Ishikawa (cell line): ENCODE measurements around the gene IFT172.

Experiments
- CEBPB ChIP-seq: IDR thresholded peaks from 2 replicates; pipeline ENCODE4 v1.6.1; 2012
- CREB1 ChIP-seq: IDR thresholded peaks from 2 replicates; pipeline ENCODE4 v1.6.1; 2012; ENCODE audit warnings: low read depth
- EGR1 ChIP-seq: IDR thresholded peaks from 2 replicates; pipeline ENCODE4 v1.6.1; 2012
- EP300 ChIP-seq: IDR thresholded peaks from 2 replicates; pipeline ENCODE4 v1.6.1; 2012; ENCODE audit warnings: borderline replicate concordance
- FOXM1 ChIP-seq: IDR thresholded peaks from 2 replicates; pipeline ENCODE4 v1.6.1; 2012; ENCODE audit warnings: low read depth, borderline replicate concordance
- MAX ChIP-seq: IDR thresholded peaks from 2 replicates; pipeline ENCODE4 v1.6.1; 2012
- NFIC ChIP-seq: IDR thresholded peaks from 2 replicates; pipeline ENCODE4 v1.6.1; 2012
- RAD21 ChIP-seq: IDR thresholded peaks from 2 replicates; pipeline ENCODE4 v1.6.1; 2012; ENCODE audit warnings: low read depth
- REST ChIP-seq: IDR thresholded peaks from 2 replicates; pipeline ENCODE4 v1.6.1; 2012; ENCODE audit warnings: low read depth, mild to moderate bottlenecking
- TAF1 ChIP-seq: IDR thresholded peaks from 2 replicates; pipeline ENCODE4 v1.6.1; 2012; ENCODE audit warnings: low read depth, mild to moderate bottlenecking
- TCF12 ChIP-seq: IDR thresholded peaks from 2 replicates; pipeline ENCODE4 v1.6.1; 2012; ENCODE audit warnings: low read depth
- TEAD4 ChIP-seq: IDR thresholded peaks from 2 replicates; pipeline ENCODE4 v1.6.1; 2012
- USF1 ChIP-seq: IDR thresholded peaks from 2 replicates; pipeline ENCODE4 v1.6.1; 2012
- YY1 ChIP-seq: IDR thresholded peaks from 2 replicates; pipeline ENCODE4 v1.6.1; 2012; ENCODE audit warnings: low read depth
- ZBTB7A ChIP-seq: IDR thresholded peaks from 2 replicates; pipeline ENCODE4 v1.6.1; 2012; ENCODE audit warnings: low read depth

The IFT172 gene

GRCh38 chr2:27442920-27443282 lies 46.6 kb downstream of the IFT172 start:
- TF ChIP-seq CREB1, result no peak
- TF ChIP-seq REST, result no peak
- no peak for TF ChIP-seq FOXM1
- TF ChIP-seq EGR1, result no peak
- TF ChIP-seq ZBTB7A, result no peak
- TF ChIP-seq TAF1, result no peak
- no peak for TF ChIP-seq TEAD4
- no peak for TF ChIP-seq NFIC
- TF ChIP-seq RAD21, result no peak
- TF ChIP-seq MAX, result no peak
- no peak for TF ChIP-seq TCF12
- TF ChIP-seq EP300, result no peak
- no peak for TF ChIP-seq USF1
- TF ChIP-seq YY1, result no peak
- TF ChIP-seq CEBPB, result no peak

- TF ChIP-seq TCF12 (no peak), FOXM1 (no peak), TEAD4 (no peak), CREB1 (no peak), MAX (peak; percentile 89), YY1 (no peak), USF1 (peak; percentile 33; the same call in 1 of the 2 replicates), REST (no peak)
These were observed 47.3 kb downstream of the IFT172 start, which contains the start of gene KRTCAP3 for GRCh38 chr2:27441958-27442919. Gene KRTCAP3 (plus strand): TSS chr2:27442381. CDS start chr2:27442413, 32 bp downstream.

GRCh38 chr2:27441226-27441926 lies 48.2 kb downstream of the IFT172 start:
- TF ChIP-seq NFIC (no peak), MAX (no peak)

- TF ChIP-seq TAF1 (no peak), ZBTB7A (no peak), USF1 (no peak), TEAD4 (no peak), MAX (no peak), FOXM1 (no peak), RAD21 (no peak), EGR1 (no peak), NFIC (no peak), TCF12 (no peak), CREB1 (no peak), EP300 (no peak), CEBPB (no peak)
These were observed 53.9 kb downstream of the IFT172 start for GRCh38 chr2:27435628-27436027.

GRCh38 chr2:27431395-27431794 lies 58.1 kb downstream of the IFT172 start:
- no peak for TF ChIP-seq ZBTB7A
- TF ChIP-seq USF1, result 0 out of 2 replicates have a peak, but pooled peaks have one; percentile 19
